Right atrium auricular region (tissue), 2 donors: ENCODE results near the gene CFAP299. TPM values are rescaled to one million over a fixed set of nuclear protein-coding genes. Genes with fewer than 3 reads are reported as not detected.

ENCODE experiments used
- DNase-seq: peaks from one replicate; pipeline ENCODE4 v3.0.0-alpha.2; 2019; ENCODE audit warnings: low spot score
- H3K27ac ChIP-seq, 2 donors: fragments of 200-600 bp; sonication (generic); 1 replicate in 1 of 2; 2 replicates in 1 of 2; pipeline ENCODE4 v1.5.1; 2016 to 2019
- H3K27me3 ChIP-seq, 2 donors: fragments of 200-600 bp; sonication (generic); one replicate each; pipeline versions ENCODE4 v1.5.1 to v1.6.0; 2017 to 2019
- H3K36me3 ChIP-seq: fragments of 200-600 bp; sonication (generic); one replicate; pipeline ENCODE4 v1.5.1; 2016
- H3K4me1 ChIP-seq, 2 donors: fragments of 200-600 bp; sonication (generic); one replicate each; pipeline versions ENCODE4 v1.5.1 to v1.6.0; 2017 to 2019
- H3K4me3 ChIP-seq, 2 donors: fragments of 200-600 bp; sonication (generic); 1 replicate in 1 of 2; 2 replicates in 1 of 2; pipeline ENCODE4 v1.5.1; 2017 to 2019; ENCODE audit warnings: mild to moderate bottlenecking in 1 of 2, moderate library complexity in 1 of 2
- H3K9me3 ChIP-seq, 2 donors: fragments of 200-600 bp; sonication (generic); one replicate each; pipeline ENCODE4 v1.5.1; 2019
- CTCF ChIP-seq, 2 donors: fragments of 200-600 bp; sonication (generic); IDR thresholded peaks; one replicate each; pipeline ENCODE4 v1.5.1; 2019; ENCODE audit warnings: antibody characterized with exemption in 2 of 2
- total RNA-seq, 2 donors: library from RNA; depleted of rRNA; stranded (reverse); fragments of >200 nt; gene quantifications; one replicate each; pipeline ENCODE4 v1.1.0, GENCODE V29; 2016

CFAP299 gene
- total RNA-seq, 2 donors from 2014 or later, result not detected

- Histone ChIP-seq H3K9me3 (no peaks in the 10 kb centered on the region), H3K4me3 (no peak overlapping the region), H3K27me3 (no peaks in the 10 kb centered on the region), H3K4me1 (no peaks in the 10 kb centered on the region), H3K27ac (no peak overlapping the region), H3K36me3 (no peaks in the 10 kb centered on the region)
- no peak for DNase-seq
- TF ChIP-seq CTCF (IDR thresholded peaks at IDR 0.05), result no peak
Observed at GRCh38 chr4:80710748-80711451, 375.4 kb downstream of the CFAP299 start.

GRCh38 chr4:80711956-80712355, 376.4 kb downstream of the CFAP299 start:
- no peaks in the 10 kb centered on the region for H3K27me3 ChIP-seq
- no peak overlapping the region for H3K4me3 ChIP-seq

GRCh38 chr4:80713409-80713808, 377.9 kb downstream of the CFAP299 start:
- Histone ChIP-seq H3K4me3 (no peak overlapping the region), H3K36me3 (no peaks in the 10 kb centered on the region), H3K4me1 (no peaks in the 10 kb centered on the region), H3K27ac (no peak overlapping the region), H3K9me3 (no peaks in the 10 kb centered on the region), H3K27me3 (no peaks in the 10 kb centered on the region)
- TF ChIP-seq CTCF (IDR thresholded peaks at IDR 0.05), result no peak
- DNase-seq, result no peak

More at GRCh38 chr4:80711956-80712355, 376.4 kb downstream of the CFAP299 start:
- Histone ChIP-seq H3K4me1 (no peaks in the 10 kb centered on the region), H3K27ac (no peak overlapping the region), H3K36me3 (no peaks in the 10 kb centered on the region), H3K9me3 (no peaks in the 10 kb centered on the region)
- TF ChIP-seq CTCF (IDR thresholded peaks at IDR 0.05), result no peak
- DNase-seq, result no peak

- H3K4me3 ChIP-seq, result no peak overlapping the region
- peaks cover 0 to 24% of the 10 kb centered on the region in 2 donors for H3K9me3 ChIP-seq
- no peaks in the 10 kb centered on the region for H3K27me3 ChIP-seq
- H3K27ac ChIP-seq, result no peak overlapping the region
- no peaks in the 10 kb centered on the region for H3K36me3 ChIP-seq
- DNase-seq, result no peak
- no peak for TF ChIP-seq CTCF (IDR thresholded peaks at IDR 0.05)
- no peaks in the 10 kb centered on the region for H3K4me1 ChIP-seq
Observed at GRCh38 chr4:80717204-80717603, 381.7 kb downstream of the CFAP299 start.

- no peaks in the 10 kb centered on the region for H3K36me3 ChIP-seq
- no peak for TF ChIP-seq CTCF (IDR thresholded peaks at IDR 0.05)
- no peak overlapping the region for H3K27ac ChIP-seq
- no peak overlapping the region for H3K4me3 ChIP-seq
- H3K4me1 ChIP-seq, result no peaks in the 10 kb centered on the region
- no peak for DNase-seq
- H3K9me3 ChIP-seq, result peaks cover 0 to 7% of the 10 kb centered on the region in 2 donors
- no peaks in the 10 kb centered on the region for H3K27me3 ChIP-seq
Observed at GRCh38 chr4:80726471-80726870, 390.9 kb downstream of the CFAP299 start.

- Histone ChIP-seq H3K4me1 (no peaks in the 10 kb centered on the region), H3K9me3 (no peaks in the 10 kb centered on the region), H3K4me3 (no peak overlapping the region), H3K27ac (no peak overlapping the region), H3K27me3 (no peaks in the 10 kb centered on the region), H3K36me3 (no peaks in the 10 kb centered on the region)
- TF ChIP-seq CTCF (IDR thresholded peaks at IDR 0.05), result no peak
- no peak for DNase-seq
Observed at GRCh38 chr4:80730158-80730557, 394.6 kb downstream of the CFAP299 start.
